LoVo (cell line): ENCODE results near the gene SNF8.

Experiments used
- DNase-seq: peaks from one replicate; pipeline ENCODE4 v3.0.0-alpha.2; 2016; ENCODE audit warnings: low spot score

SNF8 gene

GRCh38 chr17:48890086-48890485 is 54.6 kb downstream of the SNF8 start:
- no peak for DNase-seq

GRCh38 chr17:48883171-48883570 is 61.5 kb downstream of the SNF8 start:
- DNase-seq = no peak

- DNase-seq = no peak
Observed at GRCh38 chr17:48882272-48882671, 62.4 kb downstream of the SNF8 start.
